ENCODE measurements around the gene THSD7B. TPM values are rescaled to one million over a fixed set of nuclear protein-coding genes. Genes with fewer than 3 reads are reported as not detected.

Gene THSD7B
- total RNA-seq, 4 donors from 2014 or later: 0.12 to 1.1 (median 0.39) TPM

DNA sequence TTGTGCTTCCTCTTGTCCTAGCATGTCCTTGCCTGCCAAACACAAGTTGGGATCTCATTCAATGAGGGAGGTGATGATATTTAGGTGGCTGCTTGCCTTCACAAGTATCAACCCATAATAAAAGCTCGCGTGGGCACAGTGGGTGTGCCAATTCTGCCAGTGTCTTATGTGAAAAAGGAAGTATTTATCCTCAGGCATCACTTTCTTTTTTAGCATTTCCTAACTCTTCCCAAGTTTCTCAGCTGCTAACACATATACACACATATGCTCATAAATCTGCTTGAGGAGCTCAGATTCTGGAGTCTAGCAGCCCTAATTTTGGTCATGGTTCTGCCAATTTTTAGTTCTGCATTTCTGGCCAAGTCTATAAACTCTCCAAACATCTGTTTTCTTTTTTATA is 879.4 kb downstream of the THSD7B start:
- Histone ChIP-seq H3K4me3 (no peak overlapping the region), H3K4me1 (no peaks in the 10 kb centered on the region), H3K27me3 (no peaks in the 10 kb centered on the region), H3K27ac (no peak overlapping the region), H3K9me3 (no peaks in the 10 kb centered on the region), H3K36me3 (no peaks in the 10 kb centered on the region)
- no peak for ATAC-seq
- WGBS, 2 donors (ENCODE audit: low coverage in 1 of 2): 45% methylated on average over 2 of the region's 2 CpGs; no CpG with 5 or more reads in 1 of the 2 donors
- TF ChIP-seq, protein P1, sequence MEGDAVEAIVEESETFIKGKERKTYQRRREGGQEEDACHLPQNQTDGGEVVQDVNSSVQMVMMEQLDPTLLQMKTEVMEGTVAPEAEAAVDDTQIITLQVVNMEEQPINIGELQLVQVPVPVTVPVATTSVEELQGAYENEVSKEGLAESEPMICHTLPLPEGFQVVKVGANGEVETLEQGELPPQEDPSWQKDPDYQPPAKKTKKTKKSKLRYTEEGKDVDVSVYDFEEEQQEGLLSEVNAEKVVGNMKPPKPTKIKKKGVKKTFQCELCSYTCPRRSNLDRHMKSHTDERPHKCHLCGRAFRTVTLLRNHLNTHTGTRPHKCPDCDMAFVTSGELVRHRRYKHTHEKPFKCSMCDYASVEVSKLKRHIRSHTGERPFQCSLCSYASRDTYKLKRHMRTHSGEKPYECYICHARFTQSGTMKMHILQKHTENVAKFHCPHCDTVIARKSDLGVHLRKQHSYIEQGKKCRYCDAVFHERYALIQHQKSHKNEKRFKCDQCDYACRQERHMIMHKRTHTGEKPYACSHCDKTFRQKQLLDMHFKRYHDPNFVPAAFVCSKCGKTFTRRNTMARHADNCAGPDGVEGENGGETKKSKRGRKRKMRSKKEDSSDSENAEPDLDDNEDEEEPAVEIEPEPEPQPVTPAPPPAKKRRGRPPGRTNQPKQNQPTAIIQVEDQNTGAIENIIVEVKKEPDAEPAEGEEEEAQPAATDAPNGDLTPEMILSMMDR (IDR thresholded peaks at IDR 0.05): no peak
- TF ChIP-seq POLR2AphosphoS5 (IDR thresholded peaks at IDR 0.05): no peak
- TF ChIP-seq POLR2A (IDR thresholded peaks at IDR 0.05): no peak
- TF ChIP-seq EP300 (IDR thresholded peaks at IDR 0.05): no peak

DNA sequence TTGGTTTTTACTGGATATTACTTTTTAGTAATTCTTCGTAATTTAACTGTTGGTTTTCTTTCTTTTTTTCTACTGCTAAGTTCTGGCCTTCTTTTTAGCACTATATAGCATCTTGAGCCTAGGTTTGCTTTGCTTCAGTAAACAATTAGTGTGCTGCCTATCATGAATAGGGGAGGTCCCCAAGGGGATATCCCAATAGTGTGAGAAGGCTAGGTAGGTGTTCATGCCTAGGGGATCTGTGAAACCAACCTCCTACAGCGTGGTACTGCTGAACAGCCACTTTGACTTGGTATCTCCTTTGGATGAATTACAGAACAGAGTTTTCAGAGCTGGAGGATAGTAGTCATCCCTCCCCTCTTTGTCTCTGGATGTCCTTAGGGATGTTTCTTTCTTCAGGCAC is 888.7 kb downstream of the THSD7B start:
- Histone ChIP-seq H3K9me3 (no peaks in the 10 kb centered on the region), H3K36me3 (no peaks in the 10 kb centered on the region), H3K4me3 (no peak overlapping the region), H3K27me3 (no peaks in the 10 kb centered on the region), H3K4me1 (no peaks in the 10 kb centered on the region), H3K27ac (no peak overlapping the region)
- WGBS, 2 donors (ENCODE audit: low coverage in 1 of 2): 70 to 100% methylated on average over 2 of the region's 2 CpGs
- TF ChIP-seq, protein P1 (IDR thresholded peaks at IDR 0.05): no peak
- TF ChIP-seq POLR2A (IDR thresholded peaks at IDR 0.05) (no peak), POLR2AphosphoS5 (IDR thresholded peaks at IDR 0.05) (no peak), EP300 (IDR thresholded peaks at IDR 0.05) (no peak)
- no peak for ATAC-seq

DNA sequence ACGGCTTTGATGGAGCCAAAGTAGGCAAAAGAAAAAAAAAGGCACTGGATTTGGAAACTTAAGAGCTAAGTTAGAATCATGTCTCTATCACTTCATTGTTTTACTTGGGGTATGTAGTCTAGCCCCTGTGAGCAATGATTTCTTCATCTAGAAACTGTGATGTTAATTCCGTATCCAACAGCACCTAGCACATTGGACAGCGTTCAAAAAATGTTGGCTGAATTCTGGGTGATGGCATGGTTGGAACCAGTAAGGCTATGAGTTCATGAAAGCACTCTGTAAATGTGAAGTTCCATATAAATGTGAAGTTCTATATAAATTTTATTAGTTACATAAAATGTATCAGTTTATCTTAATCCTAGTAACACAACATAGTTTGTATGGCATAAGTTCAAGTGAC is 890.5 kb downstream of the THSD7B start:
- no peak for ATAC-seq
- H3K4me1 ChIP-seq: no peaks in the 10 kb centered on the region
- 48 to 56% methylated on average over 3 of the region's 3 CpGs for WGBS, 2 donors (ENCODE audit: low coverage in 1 of 2)
- TF ChIP-seq POLR2AphosphoS5 (IDR thresholded peaks at IDR 0.05): no peak
- no peak for TF ChIP-seq EP300 (IDR thresholded peaks at IDR 0.05)
- TF ChIP-seq, protein P1 (IDR thresholded peaks at IDR 0.05): no peak
- no peak for TF ChIP-seq POLR2A (IDR thresholded peaks at IDR 0.05)
- no peak overlapping the region for H3K27ac ChIP-seq
- no peaks in the 10 kb centered on the region for H3K36me3 ChIP-seq
- H3K4me3 ChIP-seq: no peak overlapping the region
- no peaks in the 10 kb centered on the region for H3K9me3 ChIP-seq
- H3K27me3 ChIP-seq: no peaks in the 10 kb centered on the region

DNA sequence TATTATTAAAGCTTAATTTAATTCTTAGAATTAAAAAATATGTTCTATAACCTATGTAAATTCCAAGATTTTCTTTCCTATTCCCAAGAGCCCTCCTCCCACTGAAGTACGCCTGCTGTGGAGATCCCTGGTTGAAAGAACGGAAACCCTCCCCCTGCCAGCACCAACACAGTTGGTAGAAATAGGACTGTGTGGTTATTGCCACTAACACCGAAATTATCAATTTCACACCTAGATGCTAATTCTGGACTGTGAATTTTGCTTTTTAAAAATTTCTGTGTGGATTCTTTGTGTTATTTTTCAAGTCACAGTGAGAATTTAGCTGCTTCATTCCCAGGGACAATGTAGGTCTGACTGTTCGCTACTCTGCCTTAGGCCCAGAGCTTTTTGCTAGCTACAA is 893.1 kb downstream of the THSD7B start:
- H3K4me3 ChIP-seq: no peak overlapping the region
- no peaks in the 10 kb centered on the region for H3K27me3 ChIP-seq
- H3K4me1 ChIP-seq: no peaks in the 10 kb centered on the region
- H3K27ac ChIP-seq: no peak overlapping the region
- no peaks in the 10 kb centered on the region for H3K36me3 ChIP-seq
- 96 to 100% methylated on average over 4 of the region's 4 CpGs for WGBS, 2 donors (ENCODE audit: low coverage in 1 of 2)
- ATAC-seq: no peak
- no peaks in the 10 kb centered on the region for H3K9me3 ChIP-seq
- TF ChIP-seq POLR2A (IDR thresholded peaks at IDR 0.05) (no peak), POLR2AphosphoS5 (IDR thresholded peaks at IDR 0.05) (no peak), EP300 (IDR thresholded peaks at IDR 0.05) (no peak)
- TF ChIP-seq, protein P1 (IDR thresholded peaks at IDR 0.05): no peak

DNA sequence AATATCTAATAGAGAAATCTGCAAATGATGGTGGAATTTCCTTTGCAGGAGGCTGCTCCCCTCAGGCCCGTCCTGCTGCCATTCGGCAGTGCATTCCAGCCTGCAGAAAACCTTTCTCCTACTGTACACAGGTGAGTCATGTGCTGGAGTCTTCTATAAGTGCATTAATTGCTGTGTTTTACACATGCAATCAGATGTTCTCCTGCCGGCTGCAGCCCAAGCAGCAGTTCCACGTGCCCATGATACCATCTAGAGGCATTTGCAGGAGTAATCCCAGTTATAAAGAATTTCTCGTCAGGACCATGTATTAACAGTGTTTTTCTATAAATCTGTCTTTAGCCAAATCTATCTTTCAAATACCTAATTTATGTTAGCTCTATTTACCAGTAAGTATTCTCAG is 894.3 kb downstream of the THSD7B start:
- no peak overlapping the region for H3K27ac ChIP-seq
- no peak overlapping the region for H3K4me3 ChIP-seq
- no peak for ATAC-seq
- TF ChIP-seq, protein P1 (IDR thresholded peaks at IDR 0.05): peak in 2 of 4 experiments; percentile 7 to 45
- TF ChIP-seq POLR2A (IDR thresholded peaks at IDR 0.05): no peak
- H3K9me3 ChIP-seq: no peaks in the 10 kb centered on the region
- 37 to 43% methylated on average over 4 to 5 of the region's 5 CpGs for WGBS, 2 donors (ENCODE audit: low coverage in 1 of 2)
- no peaks in the 10 kb centered on the region for H3K36me3 ChIP-seq
- no peaks in the 10 kb centered on the region for H3K4me1 ChIP-seq
- no peaks in the 10 kb centered on the region for H3K27me3 ChIP-seq
